Kidney (tissue), 14 donors: ENCODE results near the gene RASEF. TPM values are rescaled to one million over a fixed set of nuclear protein-coding genes. Genes with fewer than 3 reads are reported as not detected.

Source experiments
- DNase-seq, 5 donors: peaks; one replicate each; pipeline ENCODE4 v3.0.0-alpha.2; 2013 to 2020
- FAIRE-seq: peaks from 2 replicates; lab custom pipeline; 2012; peaks lifted over from hg19 to GRCh38; lab: Jason Lieb, UNC
- H3K27ac ChIP-seq, 2 donors: one replicate each; pipeline ENCODE4 v1.7.0; 2013; ENCODE audit warnings: low read depth in 2 of 2, low read length in 2 of 2, inconsistent platforms in 1 of 2
- H3K27me3 ChIP-seq: one replicate; pipeline ENCODE4 v1.7.1; 2013; ENCODE audit warnings: low read length, inconsistent platforms; ENCODE audit not compliant: control insufficient read depth, insufficient read depth
- H3K36me3 ChIP-seq, 3 donors: one replicate each; pipeline versions ENCODE4 v1.7.0 to v1.7.1; 2013; ENCODE audit warnings: low read length in 3 of 3, control low read depth in 1 of 3, inconsistent platforms in 1 of 3; ENCODE audit not compliant: insufficient read depth in 3 of 3, control insufficient read depth in 2 of 3
- H3K4me1 ChIP-seq, 3 donors: one replicate each; pipeline versions ENCODE4 v1.7.0 to v1.7.1; 2013; ENCODE audit warnings: low read length in 3 of 3, inconsistent platforms in 1 of 3, low read depth in 1 of 3; ENCODE audit not compliant: control insufficient read depth in 2 of 3, insufficient read depth in 2 of 3
- H3K4me3 ChIP-seq, 3 donors: one replicate each; pipeline versions ENCODE4 v1.7.0 to v1.8.1; 2013; ENCODE audit warnings: low read length in 3 of 3, control low read depth in 1 of 3, inconsistent platforms in 1 of 3
- H3K9ac ChIP-seq, 3 donors: one replicate each; pipeline versions ENCODE4 v1.7.0 to v1.7.1; 2013; ENCODE audit warnings: low read length in 3 of 3, control low read depth in 1 of 3, inconsistent platforms in 1 of 3
- H3K9me3 ChIP-seq, 3 donors: one replicate each; pipeline versions ENCODE4 v1.7.0 to v1.7.1; 2013; ENCODE audit warnings: low read length in 3 of 3, control low read depth in 1 of 3, inconsistent platforms in 1 of 3; ENCODE audit not compliant: control insufficient read depth in 2 of 3, insufficient read depth in 1 of 3
- CTCF ChIP-seq: IDR thresholded peaks from 3 replicates; pipeline ENCODE4 v1.5.1; 2012; ENCODE audit warnings: mild to moderate bottlenecking, moderate library complexity, borderline replicate concordance; ENCODE audit not compliant: insufficient read depth; ENCODE audit errors: extremely low read depth
- intact Hi-C: fragments of 100-400 bp; cut with DNase I; formaldehyde crosslinking; loops from one replicate; pipeline ENCODE4 v1.11.1; 2022
- polyA plus RNA-seq: library from polyadenylated mRNA; stranded (reverse); fragments of 350-450 nt; fragmentation: Illumina TruSeq; extraction: RNeasy Lipid Tissue Mini Kit (QIAGEN cat#74804); gene quantifications from one replicate; pipeline ENCODE4 v1.2.3, GENCODE V29; 2014; ENCODE audit warnings: low read depth, low replicate concordance; ENCODE audit not compliant: insufficient read depth
- total RNA-seq: library from RNA; stranded (reverse); fragmentation: NEBNext Ultra II Directional; extraction: Animal tissue kit (Norgen Biotek cat#: 25700); gene quantifications from one replicate; pipeline ENCODE4 v1.2.1, GENCODE V29; 2021
- donor health status: control.
- donor health status: control.
- donor health status: control.
- donor health status: control.
- donor health status: control.
- donor health status: DM: yes; HTN: yes; CAD: no.
- donor health status: Normal renal cell carcinoma (clear cell type).

The RASEF gene
- total and polyA plus RNA-seq, 2 donors from 2014 or later = 2.2 to 11.9 TPM

- no peak for TF ChIP-seq CTCF
- DNase-seq = no peak
- Histone ChIP-seq H3K9ac (no peak overlapping the region), H3K27ac (no peak overlapping the region), H3K36me3 (no peaks in the 10 kb centered on the region), H3K27me3 (no peaks in the 10 kb centered on the region), H3K4me3 (no peak overlapping the region), H3K4me1 (no peaks in the 10 kb centered on the region), H3K9me3 (no peaks in the 10 kb centered on the region)
- no peak for FAIRE-seq
- intact Hi-C loops = no loop called here
Observed at GRCh38 chr9:83071626-83072025, 8.7 kb upstream of the RASEF start.

- intact Hi-C loops = no loop called here
Observed at GRCh38 chr9:83070261-83070660, 7.3 kb upstream of the RASEF start.

GRCh38 chr9:83069651-83070050 lies 6.7 kb upstream of the RASEF start:
- FAIRE-seq (no peak), DNase-seq (no peak)
- H3K27me3 ChIP-seq = no peaks in the 10 kb centered on the region
- no peak for TF ChIP-seq CTCF
- intact Hi-C loops = no loop called here
- no peak overlapping the region for H3K27ac ChIP-seq
- no peaks in the 10 kb centered on the region for H3K36me3 ChIP-seq
- H3K4me3 ChIP-seq = no peak overlapping the region
- no peak overlapping the region for H3K9ac ChIP-seq
- no peaks in the 10 kb centered on the region for H3K4me1 ChIP-seq
- peaks cover 0 to 2% (median 0%) of the 10 kb centered on the region in 3 donors for H3K9me3 ChIP-seq

More at GRCh38 chr9:83070261-83070660, 7.3 kb upstream of the RASEF start:
- no peak overlapping the region for H3K27ac ChIP-seq
- H3K27me3 ChIP-seq = no peaks in the 10 kb centered on the region
- FAIRE-seq (no peak), DNase-seq (no peak)
- no peaks in the 10 kb centered on the region for H3K9me3 ChIP-seq
- H3K4me1 ChIP-seq = no peaks in the 10 kb centered on the region
- H3K36me3 ChIP-seq = no peaks in the 10 kb centered on the region
- H3K9ac ChIP-seq = no peak overlapping the region
- TF ChIP-seq CTCF = no peak
- H3K4me3 ChIP-seq = no peak overlapping the region

- H3K27me3 ChIP-seq = no peaks in the 10 kb centered on the region
- FAIRE-seq (no peak), DNase-seq (no peak)
- H3K4me1 ChIP-seq = peaks cover 0 to under 1% (median 0%) of the 10 kb centered on the region in 3 donors
- no peak for TF ChIP-seq CTCF
- intact Hi-C loops = no loop called here
- H3K27ac ChIP-seq = no peak overlapping the region
- no peaks in the 10 kb centered on the region for H3K36me3 ChIP-seq
- H3K9me3 ChIP-seq = peaks cover 0 to 2% (median 0%) of the 10 kb centered on the region in 3 donors
- H3K9ac ChIP-seq = no peak overlapping the region
- no peak overlapping the region for H3K4me3 ChIP-seq
Observed at GRCh38 chr9:83068414-83068813, 5.5 kb upstream of the RASEF start.
